HEK293T (cell line): ENCODE measurements around the gene SGCA.

ENCODE experiments used
- ARNT ChIP-seq: fragments of 450-650 bp; IDR thresholded peaks from 2 replicates; pipeline ENCODE4 v1.6.1; 2017; ENCODE audit warnings: mild to moderate bottlenecking
- BHLHE40 ChIP-seq: fragments of 450-650 bp; IDR thresholded peaks from 2 replicates; pipeline ENCODE4 v1.6.1; 2016; ENCODE audit warnings: mild to moderate bottlenecking, moderate library complexity, borderline replicate concordance
- CTBP1 ChIP-seq: fragments of 450-650 bp; IDR thresholded peaks from 2 replicates; pipeline ENCODE4 v1.6.1; 2016; ENCODE audit warnings: borderline replicate concordance
- FOXA1 ChIP-seq: fragments of 450-650 bp; IDR thresholded peaks from 2 replicates; pipeline ENCODE4 v1.6.1; 2016; ENCODE audit warnings: mild to moderate bottlenecking
- FOXK2 ChIP-seq: fragments of 450-650 bp; IDR thresholded peaks from 2 replicates; pipeline ENCODE4 v1.6.1; 2016; ENCODE audit warnings: mild to moderate bottlenecking
- FOXM1 ChIP-seq: fragments of 450-650 bp; IDR thresholded peaks from 2 replicates; pipeline ENCODE4 v1.6.1; 2017; ENCODE audit warnings: mild to moderate bottlenecking, borderline replicate concordance
- HDGF ChIP-seq: fragments of 450-650 bp; IDR thresholded peaks from 2 replicates; pipeline ENCODE4 v1.6.1; 2017; ENCODE audit warnings: antibody characterized with exemption, borderline replicate concordance
- L3MBTL2 ChIP-seq: fragments of 450-650 bp; conservative IDR thresholded peaks from 2 replicates; pipeline ENCODE4 v1.6.1; 2016; ENCODE audit warnings: mild to moderate bottlenecking
- SP1 ChIP-seq: fragments of 450-650 bp; IDR thresholded peaks from 2 replicates; pipeline ENCODE4 v1.6.1; 2017
- TARDBP ChIP-seq: fragments of 450-650 bp; IDR thresholded peaks from 2 replicates; pipeline ENCODE4 v1.6.1; 2016
- ZNF384 ChIP-seq: fragments of 450-650 bp; IDR thresholded peaks from 2 replicates; pipeline ENCODE4 v1.6.1; 2016
- TF ChIP-seq, protein P1 (sequence below): fragments of 450-650 bp; IDR thresholded peaks from 2 replicates; pipeline ENCODE4 v1.6.1; 2016

GRCh38 chr17:50118076-50118827 is 47.6 kb upstream of the SGCA start:
- TF ChIP-seq FOXA1: no peak
- no peak for TF ChIP-seq BHLHE40
- TF ChIP-seq FOXM1: no peak
- no peak for TF ChIP-seq FOXK2
- TF ChIP-seq L3MBTL2: no peak
- no peak for TF ChIP-seq CTBP1
- no peak for TF ChIP-seq SP1
- TF ChIP-seq ARNT: no peak
- TF ChIP-seq ZNF384: no peak
- no peak for TF ChIP-seq HDGF
- TF ChIP-seq, protein P1, sequence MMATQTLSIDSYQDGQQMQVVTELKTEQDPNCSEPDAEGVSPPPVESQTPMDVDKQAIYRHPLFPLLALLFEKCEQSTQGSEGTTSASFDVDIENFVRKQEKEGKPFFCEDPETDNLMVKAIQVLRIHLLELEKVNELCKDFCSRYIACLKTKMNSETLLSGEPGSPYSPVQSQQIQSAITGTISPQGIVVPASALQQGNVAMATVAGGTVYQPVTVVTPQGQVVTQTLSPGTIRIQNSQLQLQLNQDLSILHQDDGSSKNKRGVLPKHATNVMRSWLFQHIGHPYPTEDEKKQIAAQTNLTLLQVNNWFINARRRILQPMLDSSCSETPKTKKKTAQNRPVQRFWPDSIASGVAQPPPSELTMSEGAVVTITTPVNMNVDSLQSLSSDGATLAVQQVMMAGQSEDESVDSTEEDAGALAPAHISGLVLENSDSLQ: no peak
- TF ChIP-seq TARDBP: no peak
